GM23248 (cell line): ENCODE data around the gene HPS1. TPM values are rescaled to one million over a fixed set of nuclear protein-coding genes. Genes with fewer than 3 reads are reported as not detected.
A peak's percentile ranks its signal among the peaks of the same experiment; 100 is the strongest.

Experiments
- DNase-seq: peaks from one replicate; pipeline ENCODE4 v3.0.0-alpha.2; 2015
- H2AFZ ChIP-seq: fragments of 200-600 bp; sonication (generic); 2 replicates; pipeline ENCODE4 v1.6.1; 2016; ENCODE audit warnings: antibody characterized with exemption
- H3F3A ChIP-seq: fragments of 200-600 bp; sonication (generic); 2 replicates; pipeline ENCODE4 v1.6.1; 2016; ENCODE audit warnings: mild to moderate bottlenecking, antibody characterized with exemption, mixed run types; ENCODE audit not compliant: insufficient read depth
- H3K27ac ChIP-seq: fragments of 200-600 bp; sonication (generic); 2 replicates; pipeline ENCODE4 v1.5.1; 2016; ENCODE audit warnings: mild to moderate bottlenecking
- H3K27me3 ChIP-seq: fragments of 200-600 bp; sonication (generic); replicated peaks from 2 replicates; pipeline ENCODE4 v1.6.1; 2016; ENCODE audit warnings: mild to moderate bottlenecking; ENCODE audit not compliant: insufficient read depth
- H3K36me3 ChIP-seq: fragments of 200-600 bp; sonication (generic); 2 replicates; pipeline ENCODE4 v1.6.1; 2016; ENCODE audit warnings: low read depth, mild to moderate bottlenecking
- H3K4me1 ChIP-seq: fragments of 200-600 bp; sonication (generic); 2 replicates; pipeline ENCODE4 v1.6.1; 2016; ENCODE audit warnings: mild to moderate bottlenecking; ENCODE audit not compliant: insufficient read depth
- H3K4me2 ChIP-seq: fragments of 200-600 bp; sonication (generic); one replicate; pipeline ENCODE4 v1.6.1; 2016; ENCODE audit warnings: mild to moderate bottlenecking; ENCODE audit not compliant: unreplicated experiment
- H3K4me3 ChIP-seq: fragments of 200-600 bp; sonication (generic); 2 replicates; pipeline ENCODE4 v1.5.1; 2016; ENCODE audit warnings: mild to moderate bottlenecking
- H3K79me2 ChIP-seq: fragments of 200-600 bp; sonication (generic); 2 replicates; pipeline ENCODE4 v1.6.1; 2016; ENCODE audit warnings: mild to moderate bottlenecking; ENCODE audit not compliant: insufficient read depth
- H3K9ac ChIP-seq: fragments of 200-600 bp; sonication (generic); 2 replicates; pipeline ENCODE4 v1.6.1; 2016; ENCODE audit warnings: mild to moderate bottlenecking
- H3K9me2 ChIP-seq: fragments of 200-600 bp; sonication (generic); 2 replicates; pipeline ENCODE4 v1.6.1; 2016; ENCODE audit warnings: mixed run types, mild to moderate bottlenecking, moderate library complexity; ENCODE audit not compliant: insufficient read depth
- H3K9me3 ChIP-seq: fragments of 200-600 bp; sonication (generic); one replicate; pipeline ENCODE4 v1.6.1; 2017; ENCODE audit warnings: low read depth
- H4K20me1 ChIP-seq: fragments of 200-600 bp; sonication (generic); 2 replicates; pipeline ENCODE4 v1.6.0; 2016; ENCODE audit not compliant: insufficient read depth
- EZH2 ChIP-seq: fragments of 200-600 bp; sonication (generic); IDR thresholded peaks from 2 replicates; pipeline ENCODE4 v1.6.1; 2018; ENCODE audit warnings: antibody characterized with exemption, mild to moderate bottlenecking; ENCODE audit not compliant: insufficient read depth, poor library complexity, severe bottlenecking
- EZH2phosphoT487 ChIP-seq: fragments of 200-600 bp; sonication (generic); IDR thresholded peaks from 2 replicates; pipeline ENCODE4 v1.6.1; 2018; ENCODE audit warnings: antibody characterized with exemption, moderate library complexity, mild to moderate bottlenecking, low read depth; ENCODE audit not compliant: insufficient read depth
- WGBS, 2 experiments: methylation state at CpG; one replicate each; pipeline ENCODE4 v1.1.6; 2015 to 2017; ENCODE audit warnings: low lambda C conversion rate in 2 of 2, low coverage in 1 of 2; ENCODE audit errors: missing lambda C conversion rate in 2 of 2; 5-methylcytosine and 5-hydroxymethylcytosine counted together
- in situ Hi-C: fragments of 300-500 bp; cut with MboI; formaldehyde crosslinking; loops from 2 replicates; pipeline ENCODE4 v1.15.0; 2020
- polyA plus RNA-seq: library from polyadenylated mRNA; unstranded; fragments of >200 nt; fragmentation: Nextera tagmentation; extraction: Ambion mirVana; gene quantifications from 2 replicates; pipeline ENCODE4 v1.2.1, GENCODE V29; 2016
- total RNA-seq: library from RNA; depleted of rRNA; stranded (reverse); fragments of >200 nt; shearing (Covaris generic); gene quantifications from 2 replicates; pipeline ENCODE4 v1.2.3, GENCODE V29; 2014

HPS1 gene
- total and polyA plus RNA-seq, 2 experiments from 2014 or later: 54.5 to 80.6 TPM

GRCh38 chr10:98481404-98481945, 34.7 kb upstream of the HPS1 start:
- no peak for DNase-seq
- Histone ChIP-seq H3F3A (peaks cover 14% of the 10 kb centered on the region), H3K36me3 (no peaks in the 10 kb centered on the region), H2AFZ (no peak overlapping the region), H3K79me2 (no peaks in the 10 kb centered on the region), H3K27me3 (no peaks in the 10 kb centered on the region), H3K4me3 (no peak overlapping the region), H3K27ac (no peak overlapping the region), H3K9ac (no peak overlapping the region), H3K9me2 (no peaks in the 10 kb centered on the region), H4K20me1 (no peaks in the 10 kb centered on the region), H3K9me3 (no peaks in the 10 kb centered on the region), H3K4me2 (no peak overlapping the region), H3K4me1 (peaks cover 29% of the 10 kb centered on the region)
- WGBS, 2 experiments: 86 to 90% methylated on average over 5 of the region's 5 CpGs
- in situ Hi-C loops: no loop called here
- TF ChIP-seq EZH2 (no peak), EZH2phosphoT487 (no peak)

GRCh38 chr10:98478430-98479222, 31.9 kb upstream of the HPS1 start:
- no peak for TF ChIP-seq EZH2
- TF ChIP-seq EZH2phosphoT487: no peak
- in situ Hi-C loops: no loop called here

GRCh38 chr10:98477861-98478260, 31.1 kb upstream of the HPS1 start:
- peaks cover 21% of the 10 kb centered on the region for H3K4me1 ChIP-seq
- H3K4me3 ChIP-seq: no peak overlapping the region
- no peaks in the 10 kb centered on the region for H3K9me2 ChIP-seq
- no peaks in the 10 kb centered on the region for H3K9me3 ChIP-seq
- no peak overlapping the region for H3K9ac ChIP-seq
- no peaks in the 10 kb centered on the region for H4K20me1 ChIP-seq
- no peak overlapping the region for H3K4me2 ChIP-seq
- no peaks in the 10 kb centered on the region for H3K79me2 ChIP-seq
- H2AFZ ChIP-seq: no peak overlapping the region
- no peak for TF ChIP-seq EZH2phosphoT487
- in situ Hi-C loops: no loop called here
- no peaks in the 10 kb centered on the region for H3F3A ChIP-seq
- H3K36me3 ChIP-seq: no peaks in the 10 kb centered on the region
- no peak overlapping the region for H3K27ac ChIP-seq
- no peaks in the 10 kb centered on the region for H3K27me3 ChIP-seq
- DNase-seq: no peak

More at GRCh38 chr10:98478430-98479222, 31.9 kb upstream of the HPS1 start:
- Histone ChIP-seq H3F3A (no peaks in the 10 kb centered on the region), H3K4me1 (peaks cover 21% of the 10 kb centered on the region), H3K36me3 (no peaks in the 10 kb centered on the region), H3K4me2 (no peak overlapping the region), H3K27me3 (no peaks in the 10 kb centered on the region), H3K4me3 (no peak overlapping the region), H4K20me1 (no peaks in the 10 kb centered on the region), H3K9ac (no peak overlapping the region), H3K9me2 (no peaks in the 10 kb centered on the region), H3K27ac (peak overlapping the region; percentile 11; the same call in 1 of the 2 replicates), H2AFZ (peak overlapping the region; percentile 60), H3K79me2 (no peaks in the 10 kb centered on the region), H3K9me3 (no peaks in the 10 kb centered on the region)
- WGBS, 2 experiments: 68 to 71% methylated on average over 6 of the region's 6 CpGs
- DNase-seq: peak; percentile 48

GRCh38 chr10:98474628-98475027, 27.9 kb upstream of the HPS1 start:
- H3K79me2 ChIP-seq: no peaks in the 10 kb centered on the region

More at GRCh38 chr10:98474628-98475027, 27.9 kb upstream of the HPS1 start:
- no peaks in the 10 kb centered on the region for H3K9me3 ChIP-seq
- DNase-seq: no peak
- no peaks in the 10 kb centered on the region for H4K20me1 ChIP-seq
- peak overlapping the region; percentile 16 for H3K4me2 ChIP-seq
- H3K4me3 ChIP-seq: no peak overlapping the region
- TF ChIP-seq EZH2phosphoT487 (no peak), EZH2 (no peak)
- H3K9me2 ChIP-seq: no peaks in the 10 kb centered on the region
- no peak overlapping the region for H3K9ac ChIP-seq
- peak overlapping the region; percentile 66 for H2AFZ ChIP-seq
- H3F3A ChIP-seq: no peaks in the 10 kb centered on the region
- in situ Hi-C loops: no loop called here
- H3K27ac ChIP-seq: no peak overlapping the region
- peaks cover 21% of the 10 kb centered on the region for H3K4me1 ChIP-seq
- H3K36me3 ChIP-seq: no peaks in the 10 kb centered on the region
- no peaks in the 10 kb centered on the region for H3K27me3 ChIP-seq
